KMS-11 (cell line): ENCODE results near the gene PTPRN2.

ENCODE experiments used
- H2AFZ ChIP-seq: fragments of 200-600 bp; sonication (generic); 2 replicates; pipeline ENCODE4 v1.6.1; 2016; ENCODE audit warnings: antibody characterized with exemption, mixed run types, low read depth
- H3K27ac ChIP-seq: fragments of 200-600 bp; sonication (generic); 2 replicates; pipeline ENCODE4 v1.6.1; 2016; ENCODE audit warnings: mild to moderate bottlenecking, mixed run types
- H3K27me3 ChIP-seq: fragments of 200-600 bp; sonication (generic); 2 replicates; pipeline ENCODE4 v1.6.1; 2017; ENCODE audit warnings: mild to moderate bottlenecking, low read depth, mixed run types, moderate library complexity; ENCODE audit not compliant: insufficient read depth
- H3K36me3 ChIP-seq: fragments of 200-600 bp; sonication (generic); 2 replicates; pipeline ENCODE4 v1.6.1; 2017; ENCODE audit warnings: mild to moderate bottlenecking, mixed run types; ENCODE audit not compliant: insufficient read depth
- H3K4me1 ChIP-seq: fragments of 200-600 bp; sonication (generic); 2 replicates; pipeline ENCODE4 v1.6.1; 2016; ENCODE audit warnings: mild to moderate bottlenecking, low read depth, mixed run types; ENCODE audit not compliant: poor library complexity, severe bottlenecking
- H3K4me2 ChIP-seq: fragments of 200-600 bp; sonication (generic); 2 replicates; pipeline ENCODE4 v1.7.0; 2016; ENCODE audit warnings: mild to moderate bottlenecking, mixed run types
- H3K4me3 ChIP-seq: fragments of 200-600 bp; sonication (generic); IDR thresholded peaks from 2 replicates; pipeline ENCODE4 v1.6.1; 2017; ENCODE audit warnings: low read depth, low read length, mixed read lengths; ENCODE audit not compliant: insufficient read depth
- H3K79me2 ChIP-seq: fragments of 200-600 bp; sonication (generic); 2 replicates; pipeline ENCODE4 v1.6.1; 2016; ENCODE audit warnings: low read depth, mixed run types; ENCODE audit not compliant: insufficient read depth
- H3K9ac ChIP-seq: fragments of 200-600 bp; sonication (generic); 2 replicates; pipeline ENCODE4 v1.6.1; 2016; ENCODE audit warnings: mild to moderate bottlenecking, mixed run types
- H4K20me1 ChIP-seq: fragments of 200-600 bp; sonication (generic); 2 replicates; pipeline ENCODE4 v1.6.1; 2016; ENCODE audit warnings: mild to moderate bottlenecking, mixed run types; ENCODE audit not compliant: insufficient read depth
- CTCF ChIP-seq: fragments of 200-600 bp; sonication (generic); conservative IDR thresholded peaks from 2 replicates; pipeline ENCODE4 v1.6.1; 2017; ENCODE audit warnings: low read depth, mild to moderate bottlenecking, antibody characterized with exemption, low read length, moderate library complexity, mixed read lengths

The PTPRN2 gene

GRCh38 chr7:158318511-158318913 is 269.1 kb downstream of the PTPRN2 start:
- H3K36me3 ChIP-seq, result no peaks in the 10 kb centered on the region
- H3K27ac ChIP-seq, result no peak overlapping the region
- H3K79me2 ChIP-seq, result no peaks in the 10 kb centered on the region
- H3K9ac ChIP-seq, result no peak overlapping the region
- H3K27me3 ChIP-seq, result peaks cover 3% of the 10 kb centered on the region; the same call in 1 of the 2 replicates
- no peaks in the 10 kb centered on the region for H4K20me1 ChIP-seq
- no peaks in the 10 kb centered on the region for H3K4me1 ChIP-seq
- no peak overlapping the region for H3K4me3 ChIP-seq
- H2AFZ ChIP-seq, result no peak overlapping the region
- no peak overlapping the region for H3K4me2 ChIP-seq
- TF ChIP-seq CTCF, result no peak

DNA sequence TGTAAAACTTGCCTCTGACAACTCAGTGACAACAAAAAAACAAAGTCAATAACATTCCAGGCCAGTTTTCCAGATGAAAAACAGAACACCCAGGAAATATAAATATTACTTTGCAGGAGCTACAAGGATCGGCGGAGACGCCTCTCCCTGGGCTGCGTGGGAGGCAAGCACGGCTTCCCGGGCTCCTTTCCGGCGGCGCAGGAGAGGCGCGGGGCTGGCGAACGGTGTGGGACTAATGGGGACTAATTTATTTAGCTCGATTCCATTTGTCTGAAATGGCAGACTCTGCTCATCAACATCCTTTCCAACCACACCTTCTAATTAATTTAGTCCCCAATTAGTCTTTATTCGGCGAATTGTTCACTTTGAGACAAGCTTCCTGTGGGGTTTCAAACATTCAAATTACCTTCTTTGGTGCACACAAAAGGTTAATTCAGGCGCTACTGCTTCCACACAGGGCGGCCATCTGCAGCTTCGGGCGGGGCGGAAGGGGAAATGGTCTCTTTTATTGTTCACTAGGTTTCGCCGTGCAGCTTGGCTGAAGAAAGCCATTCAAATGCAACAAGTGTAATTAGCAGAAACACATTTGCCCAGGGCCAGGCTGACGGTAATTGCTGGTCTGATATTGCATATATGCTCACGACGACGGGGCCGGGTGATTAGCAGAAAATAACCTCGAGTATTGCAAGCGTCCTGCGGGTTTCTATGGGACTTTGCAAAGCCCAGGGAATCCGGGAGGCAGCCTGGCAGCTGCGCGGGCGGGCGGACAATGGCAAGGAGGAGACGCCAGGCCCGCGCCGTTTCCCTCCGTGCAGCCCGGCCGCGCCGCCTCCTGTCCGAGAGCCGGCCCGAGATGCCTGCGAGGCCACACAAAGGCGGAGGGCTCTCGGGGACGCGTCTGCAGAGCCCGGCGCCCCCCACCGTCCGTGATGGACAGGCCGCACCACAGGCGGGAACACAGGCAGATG is 270.1 kb downstream of the PTPRN2 start:
- Histone ChIP-seq H3K4me3 (no peak overlapping the region), H4K20me1 (no peaks in the 10 kb centered on the region), H3K27me3 (peaks cover 3% of the 10 kb centered on the region; the same call in 1 of the 2 replicates), H2AFZ (no peak overlapping the region), H3K4me1 (no peaks in the 10 kb centered on the region), H3K27ac (no peak overlapping the region), H3K79me2 (no peaks in the 10 kb centered on the region), H3K4me2 (no peak overlapping the region), H3K9ac (no peak overlapping the region), H3K36me3 (no peaks in the 10 kb centered on the region)
- no peak for TF ChIP-seq CTCF

- no peak overlapping the region for H2AFZ ChIP-seq
- no peak for TF ChIP-seq CTCF
- H3K4me2 ChIP-seq, result no peak overlapping the region
These were observed 271.1 kb downstream of the PTPRN2 start for GRCh38 chr7:158316466-158317031.

GRCh38 chr7:158315881-158316280 is 271.7 kb downstream of the PTPRN2 start:
- H4K20me1 ChIP-seq, result no peaks in the 10 kb centered on the region
- no peak for TF ChIP-seq CTCF
- no peaks in the 10 kb centered on the region for H3K4me1 ChIP-seq
- no peaks in the 10 kb centered on the region for H3K79me2 ChIP-seq
- H3K27ac ChIP-seq, result no peak overlapping the region
- no peaks in the 10 kb centered on the region for H3K36me3 ChIP-seq
- no peak overlapping the region for H2AFZ ChIP-seq
- no peak overlapping the region for H3K4me3 ChIP-seq
- H3K4me2 ChIP-seq, result no peak overlapping the region
- peaks cover 3% of the 10 kb centered on the region; the same call in 1 of the 2 replicates for H3K27me3 ChIP-seq
- H3K9ac ChIP-seq, result no peak overlapping the region

More at GRCh38 chr7:158316466-158317031, 271.1 kb downstream of the PTPRN2 start:
- no peaks in the 10 kb centered on the region for H3K36me3 ChIP-seq
- no peak overlapping the region for H3K27ac ChIP-seq
- H3K79me2 ChIP-seq, result no peaks in the 10 kb centered on the region
- no peaks in the 10 kb centered on the region for H4K20me1 ChIP-seq
- no peak overlapping the region for H3K9ac ChIP-seq
- H3K27me3 ChIP-seq, result peaks cover 3% of the 10 kb centered on the region; the same call in 1 of the 2 replicates
- H3K4me1 ChIP-seq, result no peaks in the 10 kb centered on the region
- H3K4me3 ChIP-seq, result no peak overlapping the region
